CD4-positive, alpha-beta T cell treated with Interleukin-17A for 1 hour (primary cell): ENCODE measurements around the gene OXT.

Experiments
- DNase-seq: peaks from one replicate; pipeline ENCODE4 v3.0.0-alpha.2; 2020

Gene OXT

DNA sequence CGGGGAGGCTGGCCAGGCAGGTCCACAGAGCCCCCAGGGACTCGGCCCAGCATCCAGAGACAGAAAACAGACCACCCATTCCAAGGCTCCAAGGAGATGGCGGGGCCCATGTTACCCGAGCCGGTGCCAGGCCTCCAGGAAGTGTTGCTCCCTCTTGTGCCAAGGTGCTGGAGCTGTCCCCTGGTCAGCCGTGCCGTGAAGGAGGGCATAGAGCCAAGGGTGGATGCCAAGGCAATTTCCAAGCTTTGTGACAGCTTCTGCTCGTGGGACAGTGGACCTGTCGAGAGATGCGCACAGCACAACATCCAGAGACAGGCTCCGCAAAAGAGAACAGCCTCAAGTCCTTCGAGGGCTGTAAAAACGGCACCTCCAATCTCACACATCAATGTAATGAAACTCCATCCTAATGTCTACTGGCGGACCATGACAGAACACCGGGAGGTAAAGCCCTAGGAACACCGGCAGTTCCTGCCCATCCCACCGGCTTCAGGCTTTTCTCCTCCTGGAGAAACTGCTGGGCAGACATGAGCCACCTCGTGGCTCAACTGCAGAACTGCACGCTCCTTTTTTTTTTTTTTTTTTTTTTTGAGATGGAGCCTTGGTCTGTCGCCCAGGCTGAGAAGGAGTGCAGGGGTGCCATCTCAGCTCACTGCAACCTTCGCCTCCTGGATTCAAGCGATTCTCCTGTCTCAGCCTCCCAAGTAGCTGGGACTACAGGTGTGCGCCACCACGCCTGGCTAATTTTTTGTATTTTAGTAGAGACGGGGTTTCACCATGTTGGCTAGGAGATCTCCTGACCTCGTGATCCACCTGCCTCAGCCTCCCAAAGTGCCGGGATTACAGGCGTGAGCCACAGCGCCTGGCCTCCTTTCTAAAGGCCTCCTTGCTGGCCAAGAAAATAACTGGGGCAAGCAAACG is 44.0 kb downstream of the OXT start:
- DNase-seq = peak; percentile 35

DNA sequence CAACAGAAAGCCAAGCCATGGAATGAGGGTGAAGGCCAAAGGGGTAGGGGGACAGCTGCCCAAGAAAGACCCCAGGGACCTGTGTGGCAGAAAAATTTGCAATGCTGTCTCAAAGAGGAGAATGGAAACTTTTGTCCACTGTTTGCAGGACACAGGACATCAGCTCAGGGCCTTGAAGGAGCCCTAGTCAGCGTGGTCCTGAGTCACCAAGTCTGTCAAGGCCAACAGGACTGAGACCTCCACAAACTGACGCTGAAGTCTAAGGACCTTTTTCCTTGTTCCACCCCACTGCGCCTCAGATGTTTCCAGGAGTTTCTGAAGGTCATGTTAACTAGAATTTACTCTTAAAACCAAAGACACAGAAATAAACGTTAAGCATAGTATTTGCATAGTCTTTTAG is 44.9 kb downstream of the OXT start:
- no peak for DNase-seq

DNA sequence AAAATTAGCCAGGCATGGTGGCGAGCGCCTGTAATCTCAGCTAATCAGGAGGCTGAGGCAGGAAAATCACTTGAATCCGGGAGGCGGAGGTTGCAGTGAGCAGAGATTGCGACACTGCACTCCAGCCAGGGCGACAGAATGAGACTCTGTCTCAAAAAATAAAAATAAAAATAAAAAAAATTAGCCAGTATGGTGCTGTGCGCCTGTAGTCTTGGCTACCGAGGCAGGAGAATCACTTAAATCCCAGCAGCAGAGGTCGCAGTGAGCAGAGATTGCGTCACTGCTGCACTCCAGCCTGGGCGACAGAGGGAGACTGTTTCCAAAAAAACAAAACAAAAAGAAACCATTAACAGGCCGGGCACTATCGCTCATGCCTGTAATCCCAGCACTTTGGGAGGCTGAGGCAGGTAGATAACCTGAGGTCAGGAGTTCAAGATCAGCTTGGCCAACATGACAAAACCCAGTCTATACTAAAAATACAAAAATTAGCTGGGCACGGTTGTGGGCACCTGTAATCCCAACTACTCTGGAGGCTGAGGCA is 46.5 kb downstream of the OXT start:
- DNase-seq = peak; percentile 60

DNA sequence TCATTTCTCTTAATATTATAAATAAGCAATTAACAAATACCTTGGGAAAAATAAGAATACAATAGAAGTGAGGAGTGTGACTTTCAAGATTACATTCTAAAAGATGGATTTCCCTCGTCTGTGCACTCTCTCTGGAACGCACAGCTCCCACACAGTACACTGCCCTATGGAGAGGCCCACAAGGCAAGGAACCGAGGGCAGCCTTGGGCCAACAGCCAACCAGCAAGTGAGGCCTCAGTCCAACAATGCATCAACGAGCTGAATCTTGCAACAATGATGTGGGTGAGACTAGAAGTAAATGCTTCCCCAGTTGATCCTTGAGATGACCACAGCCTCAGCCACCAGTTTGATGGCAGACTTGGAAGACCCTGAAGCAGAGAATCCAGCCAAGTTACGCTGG is 47.6 kb downstream of the OXT start:
- DNase-seq = no peak

DNA sequence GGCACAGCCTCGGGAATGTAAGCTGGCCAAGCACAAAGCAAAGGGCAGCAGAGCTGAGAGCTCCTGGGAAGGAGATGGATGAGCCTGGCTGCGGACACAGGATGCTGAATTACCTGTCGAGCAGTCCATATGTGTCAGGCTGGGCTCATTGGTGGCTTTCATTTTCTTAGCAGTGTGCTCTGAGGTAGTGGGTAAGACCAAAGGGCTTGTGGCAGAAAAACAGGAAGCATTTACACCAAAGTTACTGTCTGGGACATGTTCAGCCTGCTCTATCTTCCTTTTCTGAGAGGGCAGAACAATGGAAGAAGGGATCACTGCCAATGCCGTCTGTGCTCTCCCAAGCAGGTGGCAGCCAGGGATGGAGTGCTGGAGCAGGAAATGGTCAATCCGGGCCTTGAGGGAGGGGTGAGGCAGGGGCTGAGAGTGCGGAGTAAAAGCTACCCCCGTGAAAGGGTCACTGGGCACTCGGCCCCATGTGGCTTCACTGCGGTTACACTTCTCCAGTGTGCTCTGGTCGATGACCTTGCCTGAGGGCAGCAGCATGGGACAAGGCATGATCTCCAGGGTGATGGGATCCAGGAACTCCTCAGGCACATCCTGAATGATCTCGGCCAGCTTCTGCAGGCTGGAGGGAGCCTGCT is 50.0 kb downstream of the OXT start:
- DNase-seq = peak; percentile 56
